ENCODE results near the gene GATB. TPM values are rescaled to one million over a fixed set of nuclear protein-coding genes. Genes with fewer than 3 reads are reported as not detected.

GATB gene
- total RNA-seq, 1 experiment from 2014 or later = 29.6 TPM

- DNase-seq = no peak
- Mint-ChIP-seq H3K4me3 (ENCODE audit: unreplicated experiment) (no peak overlapping the region), H3K9me3 (ENCODE audit: unreplicated experiment) (no peaks in the 10 kb centered on the region), H3K36me3 (ENCODE audit: insufficient read depth, unreplicated experiment) (peaks cover 18% of the 10 kb centered on the region), H3K27me3 (ENCODE audit: insufficient read depth, unreplicated experiment) (no peaks in the 10 kb centered on the region), H3K27ac (ENCODE audit: unreplicated experiment) (no peak overlapping the region), H3K4me1 (ENCODE audit: low read depth, unreplicated experiment) (peaks cover 9% of the 10 kb centered on the region)
- H3K27me3 ChIP-seq (replicated peaks; ENCODE audit: control insufficient read depth, insufficient read depth, low read length) = no peaks in the 10 kb centered on the region
- no peaks in the 10 kb centered on the region for H3K9me3 ChIP-seq
- H3K4me1 ChIP-seq = peaks cover 10% of the 10 kb centered on the region
- intact Hi-C loops (cut with micrococcal nuclease; ENCODE audit: unreplicated experiment) = no loop called here
- ChIA-PET POLR2A (no interaction called here), CTCF (no interaction called here)
- BruUV-seq (replicated peaks) = no TSS peak
- no peak overlapping the region for H3K4me3 ChIP-seq (ENCODE audit: low read depth, low read length)
- TF ChIP-seq CTCF (IDR thresholded peaks at IDR 0.05; ENCODE audit: insufficient read depth in 1 of 2, low read depth in 1 of 2, low read length in 1 of 2, severe bottlenecking in 1 of 2, unreplicated experiment in 1 of 2) = no peak
- no peaks in the 10 kb centered on the region for H3K36me3 ChIP-seq (ENCODE audit: control insufficient read depth, insufficient read depth, low read length)
These were observed 73.7 kb downstream of the GATB start for GRCh38 chr4:151687021-151687640.

- CTCF ChIA-PET = no interaction called here
- Mint-ChIP-seq H3K36me3 (ENCODE audit: insufficient read depth, unreplicated experiment) (peaks cover 18% of the 10 kb centered on the region), H3K4me3 (ENCODE audit: unreplicated experiment) (no peak overlapping the region), H3K27ac (ENCODE audit: unreplicated experiment) (no peak overlapping the region), H3K4me1 (ENCODE audit: low read depth, unreplicated experiment) (peaks cover 9% of the 10 kb centered on the region), H3K27me3 (ENCODE audit: insufficient read depth, unreplicated experiment) (no peaks in the 10 kb centered on the region), H3K9me3 (ENCODE audit: unreplicated experiment) (no peaks in the 10 kb centered on the region)
- no peaks in the 10 kb centered on the region for H3K9me3 ChIP-seq
- H3K27me3 ChIP-seq (replicated peaks; ENCODE audit: control insufficient read depth, insufficient read depth, low read length) = no peaks in the 10 kb centered on the region
- H3K4me1 ChIP-seq = peaks cover 7% of the 10 kb centered on the region
- no peak for TF ChIP-seq CTCF (IDR thresholded peaks at IDR 0.05; ENCODE audit: insufficient read depth in 1 of 2, low read depth in 1 of 2, low read length in 1 of 2, severe bottlenecking in 1 of 2, unreplicated experiment in 1 of 2)
- no TSS peak for BruUV-seq (replicated peaks)
- no peak for DNase-seq
- H3K36me3 ChIP-seq (ENCODE audit: control insufficient read depth, insufficient read depth, low read length) = no peaks in the 10 kb centered on the region
- H3K4me3 ChIP-seq (ENCODE audit: low read depth, low read length) = no peak overlapping the region
- POLR2A ChIA-PET = no interaction called here
- intact Hi-C loops (cut with micrococcal nuclease; ENCODE audit: unreplicated experiment) = no loop called here
These were observed 75.5 kb downstream of the GATB start for GRCh38 chr4:151685303-151685702.

DNA sequence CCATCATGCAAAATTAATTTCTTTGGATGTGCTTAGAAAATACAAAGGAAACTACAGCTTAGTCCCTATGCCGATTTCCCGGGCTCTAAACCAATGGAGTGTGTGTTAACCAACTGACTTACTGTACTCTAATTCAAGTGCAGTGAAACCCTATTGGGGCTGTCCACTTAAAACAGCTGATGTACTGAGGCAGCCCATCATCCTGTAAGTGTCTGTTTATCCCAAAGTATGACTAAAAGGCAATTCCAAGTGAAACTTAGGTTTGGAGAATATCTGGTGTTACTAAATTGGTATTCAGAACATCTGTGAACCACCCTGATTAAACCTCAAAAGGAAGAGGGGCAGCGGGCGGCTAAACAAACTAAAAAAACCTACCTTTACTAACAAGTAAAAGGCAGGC is 79.7 kb downstream of the GATB start:
- CTCF ChIA-PET = no interaction called here
- POLR2A ChIA-PET = no interaction called here
- Mint-ChIP-seq H3K4me1 (ENCODE audit: low read depth, unreplicated experiment) (peaks cover 9% of the 10 kb centered on the region), H3K36me3 (ENCODE audit: insufficient read depth, unreplicated experiment) (peaks cover 17% of the 10 kb centered on the region), H3K9me3 (ENCODE audit: unreplicated experiment) (no peaks in the 10 kb centered on the region), H3K27me3 (ENCODE audit: insufficient read depth, unreplicated experiment) (no peaks in the 10 kb centered on the region), H3K27ac (ENCODE audit: unreplicated experiment) (no peak overlapping the region), H3K4me3 (ENCODE audit: unreplicated experiment) (no peak overlapping the region)
- H3K4me1 ChIP-seq = no peaks in the 10 kb centered on the region
- TF ChIP-seq CTCF (IDR thresholded peaks at IDR 0.05; ENCODE audit: insufficient read depth in 1 of 2, low read depth in 1 of 2, low read length in 1 of 2, severe bottlenecking in 1 of 2, unreplicated experiment in 1 of 2) = no peak
- H3K27me3 ChIP-seq (replicated peaks; ENCODE audit: control insufficient read depth, insufficient read depth, low read length) = no peaks in the 10 kb centered on the region
- no peaks in the 10 kb centered on the region for H3K36me3 ChIP-seq (ENCODE audit: control insufficient read depth, insufficient read depth, low read length)
- intact Hi-C loops (cut with micrococcal nuclease; ENCODE audit: unreplicated experiment) = no loop called here
- no TSS peak for BruUV-seq (replicated peaks)
- DNase-seq = no peak
- no peak overlapping the region for H3K4me3 ChIP-seq (ENCODE audit: low read depth, low read length)
- H3K9me3 ChIP-seq = no peaks in the 10 kb centered on the region
